Stimulated activated CD8-positive, alpha-beta memory T cell treated with anti-CD3 and anti-CD28 coated beads, Interleukin-15, amount 100 ng/mL, for 24 hours (primary cell): Measurements from ENCODE around the gene CNMD.
"Not testable (repeated sequence)": the region's sequence is repeated elsewhere in the genome, so short reads cannot be mapped to it uniquely, and the experiment has no call there.

ENCODE experiments used
- DNase-seq: peaks from one replicate; pipeline ENCODE4 v3.0.0-alpha.2; 2020; ENCODE audit warnings: low read depth

Gene CNMD

GRCh38 chr13:52744842-52745375, 5.3 kb upstream of the CNMD start:
- DNase-seq, result no peak

DNA sequence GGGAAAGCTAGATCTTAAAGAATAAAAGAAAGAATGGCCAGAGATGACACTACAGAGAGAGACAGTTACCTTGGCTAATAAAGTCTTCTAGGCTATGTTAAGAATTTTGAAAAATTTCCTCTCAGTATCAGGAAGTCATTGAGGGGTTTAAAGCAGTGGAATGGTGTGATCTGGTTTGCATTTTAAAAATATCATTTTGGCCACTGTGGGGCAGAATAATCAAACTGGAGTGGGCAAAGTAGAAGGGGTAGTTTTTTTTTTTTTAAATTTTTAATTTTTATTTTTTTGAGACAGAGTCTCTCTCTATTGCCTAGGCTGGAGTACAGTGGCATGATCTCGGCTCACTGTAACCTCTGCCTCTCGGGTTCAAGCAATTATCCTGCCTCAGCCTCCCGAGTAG, 4.4 kb upstream of the CNMD start:
- DNase-seq, result no peak

- no peak for DNase-seq
Measured at GRCh38 chr13:52743569-52743968, 3.9 kb upstream of the CNMD start.

DNA sequence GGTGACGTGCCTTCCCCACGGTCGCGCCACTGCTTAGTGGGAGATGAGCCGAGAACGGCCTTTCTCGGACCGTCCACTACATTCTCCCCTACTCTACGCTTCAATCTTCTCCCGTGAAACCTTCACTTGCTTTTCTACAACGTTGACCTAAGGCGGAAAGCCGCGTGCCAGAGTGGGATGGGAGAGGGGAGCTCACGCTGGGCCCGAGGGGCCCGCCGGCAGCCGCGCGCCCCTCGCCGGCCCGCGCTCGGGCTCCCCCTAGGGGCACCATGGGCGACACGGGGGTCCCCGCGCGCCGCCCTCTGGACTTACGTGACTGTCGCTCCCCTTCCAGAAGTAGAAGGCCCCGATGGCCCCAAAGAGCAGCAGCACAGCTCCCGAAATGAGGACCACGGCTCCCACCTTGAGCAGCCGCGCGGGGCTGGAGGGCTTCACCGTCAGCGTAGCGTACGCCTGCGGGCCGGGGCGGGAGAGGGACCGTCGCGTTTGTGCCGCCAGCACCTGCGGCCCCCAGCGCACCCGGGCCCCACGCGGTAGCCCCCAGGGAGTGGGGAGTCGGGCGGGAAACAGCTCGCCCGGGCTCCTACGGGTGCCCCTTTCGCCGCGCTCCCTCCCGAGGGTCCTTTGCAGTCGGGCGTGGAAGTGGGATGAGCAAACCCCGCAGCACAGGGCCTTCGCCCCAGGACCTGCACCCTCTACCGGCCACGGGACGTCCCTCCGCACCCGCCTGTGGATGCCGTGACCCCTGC, 727 bp downstream of the CNMD start:
- no peak for DNase-seq

- no peak for DNase-seq
Measured at GRCh38 chr13:52737965-52738364, 1.7 kb downstream of the CNMD start.

- no peak for DNase-seq
Measured at GRCh38 chr13:52737451-52737850, 2.2 kb downstream of the CNMD start.

- no peak for DNase-seq
Measured at GRCh38 chr13:52736891-52737290, 2.7 kb downstream of the CNMD start.

- DNase-seq, result no peak
Measured at GRCh38 chr13:52734075-52734623, 5.5 kb downstream of the CNMD start.

DNA sequence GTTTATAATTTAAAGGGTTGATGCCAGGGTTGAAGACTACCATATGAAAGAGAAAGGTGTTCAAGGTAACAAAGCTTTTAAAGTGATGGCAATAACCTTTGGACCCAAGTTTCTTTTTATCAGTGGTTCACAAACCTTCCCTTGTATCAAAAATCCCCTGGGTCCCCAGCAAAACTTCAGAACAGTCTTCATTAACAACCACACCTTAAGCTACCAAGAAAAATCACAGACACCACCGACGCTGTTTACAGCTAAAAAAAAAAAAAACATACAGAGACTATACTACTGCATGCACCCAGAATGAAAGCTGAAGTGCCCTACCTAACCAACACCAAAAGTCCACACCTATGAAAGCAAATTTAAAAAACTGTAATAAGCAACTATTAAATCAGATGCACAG, 13.4 kb downstream of the CNMD start:
- DNase-seq, result no peak

DNA sequence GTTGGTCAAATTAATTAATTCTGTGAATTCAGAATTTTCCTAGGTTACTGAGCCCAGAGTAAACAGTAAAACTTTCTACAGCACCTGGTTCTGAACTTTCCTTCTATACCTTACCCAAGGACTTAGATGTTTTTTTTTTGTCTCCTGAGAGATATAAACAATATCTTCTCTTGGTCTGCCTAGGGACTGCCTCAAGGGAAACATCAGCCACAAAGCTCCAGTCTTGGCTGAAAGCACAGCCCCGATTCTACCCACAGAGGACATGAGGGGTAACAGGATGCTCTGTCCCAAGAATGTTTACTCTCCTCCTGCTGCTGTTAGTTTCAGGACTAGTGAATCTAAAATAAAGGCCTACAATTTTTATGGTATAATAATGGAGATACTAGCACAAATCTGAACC, 14.3 kb downstream of the CNMD start:
- no peak for DNase-seq

GRCh38 chr13:52723181-52723580, 16.4 kb downstream of the CNMD start:
- no peak for DNase-seq

- DNase-seq, result not testable (repeated sequence)
Measured at GRCh38 chr13:52721356-52721755, 18.3 kb downstream of the CNMD start.

- DNase-seq, result not testable (repeated sequence)
Measured at GRCh38 chr13:52720904-52721303, 18.7 kb downstream of the CNMD start.

DNA sequence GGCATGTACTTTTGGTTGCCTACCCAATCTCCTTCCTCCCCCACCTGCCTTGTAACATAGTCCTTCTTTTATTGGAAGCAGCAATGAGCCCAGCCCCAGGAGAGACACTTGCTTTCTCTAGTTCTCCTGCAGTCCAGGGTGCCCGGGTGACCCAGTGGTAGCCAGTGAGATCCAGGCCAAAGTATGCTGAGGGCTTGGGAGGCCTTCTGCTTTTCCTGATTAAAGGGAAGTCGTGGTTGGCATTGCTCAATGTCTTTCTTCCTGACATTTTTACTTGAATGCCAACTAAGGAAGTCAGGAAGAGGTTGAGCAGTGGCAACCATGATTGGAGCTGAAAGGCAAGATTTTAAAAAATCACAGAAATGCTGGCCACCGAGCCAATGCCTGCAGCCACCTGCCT, 25.7 kb downstream of the CNMD start:
- DNase-seq, result no peak

DNA sequence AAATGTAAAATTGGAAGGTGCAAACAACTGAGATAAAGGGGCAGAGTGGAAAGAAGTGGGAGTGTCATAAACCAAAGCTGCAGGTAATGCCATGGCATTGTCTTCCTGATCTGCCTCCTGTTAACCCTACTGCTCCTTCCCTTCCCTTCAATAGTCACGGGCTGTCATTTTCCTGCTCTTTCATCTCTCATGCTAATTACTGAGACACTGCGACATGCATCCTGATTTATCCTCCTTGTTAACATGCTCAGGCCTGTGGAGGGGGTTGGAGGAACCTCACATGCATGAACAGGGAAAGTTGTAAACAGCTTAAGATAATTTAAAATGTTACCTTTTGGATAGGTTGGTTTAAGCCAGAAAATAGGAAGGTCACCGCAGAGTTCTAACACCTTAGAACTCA, 27.2 kb downstream of the CNMD start:
- DNase-seq, result no peak

GRCh38 chr13:52711286-52711685, 28.3 kb downstream of the CNMD start:
- no peak for DNase-seq

GRCh38 chr13:52708266-52708665, 31.4 kb downstream of the CNMD start:
- not testable (repeated sequence) for DNase-seq

DNA sequence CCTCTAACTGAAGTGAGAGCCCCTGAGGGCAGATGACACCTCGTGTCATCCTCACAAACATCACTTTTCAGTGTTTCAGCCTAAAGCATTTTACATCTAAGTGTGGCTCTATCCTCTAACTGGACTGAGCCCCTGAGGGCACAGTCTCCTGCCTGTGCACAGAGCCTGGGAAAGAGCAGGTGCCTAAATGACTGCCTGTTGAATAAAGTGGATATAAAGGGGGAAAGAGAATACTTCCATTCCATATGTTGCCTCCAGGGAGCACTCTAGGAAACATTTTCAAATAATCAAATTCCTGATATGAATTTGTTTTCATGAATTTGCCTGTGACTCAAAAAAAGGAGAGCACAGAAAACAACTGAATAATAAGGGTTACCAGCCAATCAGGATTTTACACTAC, 32.2 kb downstream of the CNMD start:
- no peak for DNase-seq

DNA sequence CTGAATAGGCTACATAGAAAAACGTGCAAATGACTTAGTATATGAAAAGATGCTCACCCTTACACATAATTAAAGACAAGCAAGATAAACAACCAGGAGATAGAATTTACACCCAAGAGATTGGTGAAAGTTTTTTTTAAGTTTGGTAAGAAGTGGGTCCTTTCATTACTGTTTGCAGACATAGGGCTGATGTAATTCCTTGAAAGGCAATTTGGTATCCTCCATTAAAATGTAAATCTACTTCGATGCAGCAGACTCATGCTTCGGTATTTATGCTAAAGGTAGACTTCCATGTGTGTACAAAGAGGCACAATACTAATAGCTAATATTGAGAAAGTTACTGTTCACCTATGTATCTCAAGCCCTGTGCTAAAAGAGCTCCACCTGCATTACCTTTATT, 33.5 kb downstream of the CNMD start:
- DNase-seq, result no peak

DNA sequence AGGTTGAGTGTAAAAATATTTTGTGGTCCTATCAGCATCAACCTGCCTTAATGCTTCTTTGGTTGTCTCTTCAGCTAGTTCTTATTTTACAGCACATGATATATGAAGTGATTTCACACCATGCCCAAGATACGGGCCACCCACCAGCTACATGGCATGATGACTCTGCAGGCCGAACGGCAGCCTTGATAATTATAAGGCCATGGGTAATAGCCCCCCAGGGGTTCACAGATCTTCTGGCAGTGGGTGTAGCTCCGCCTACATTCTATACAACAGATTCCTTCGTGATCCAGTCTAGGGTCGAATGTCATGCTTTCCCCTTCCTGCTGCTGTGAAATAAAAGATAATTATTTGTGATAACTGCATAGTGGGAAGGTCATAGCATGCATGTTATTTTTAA, 36.1 kb downstream of the CNMD start:
- DNase-seq, result no peak

DNA sequence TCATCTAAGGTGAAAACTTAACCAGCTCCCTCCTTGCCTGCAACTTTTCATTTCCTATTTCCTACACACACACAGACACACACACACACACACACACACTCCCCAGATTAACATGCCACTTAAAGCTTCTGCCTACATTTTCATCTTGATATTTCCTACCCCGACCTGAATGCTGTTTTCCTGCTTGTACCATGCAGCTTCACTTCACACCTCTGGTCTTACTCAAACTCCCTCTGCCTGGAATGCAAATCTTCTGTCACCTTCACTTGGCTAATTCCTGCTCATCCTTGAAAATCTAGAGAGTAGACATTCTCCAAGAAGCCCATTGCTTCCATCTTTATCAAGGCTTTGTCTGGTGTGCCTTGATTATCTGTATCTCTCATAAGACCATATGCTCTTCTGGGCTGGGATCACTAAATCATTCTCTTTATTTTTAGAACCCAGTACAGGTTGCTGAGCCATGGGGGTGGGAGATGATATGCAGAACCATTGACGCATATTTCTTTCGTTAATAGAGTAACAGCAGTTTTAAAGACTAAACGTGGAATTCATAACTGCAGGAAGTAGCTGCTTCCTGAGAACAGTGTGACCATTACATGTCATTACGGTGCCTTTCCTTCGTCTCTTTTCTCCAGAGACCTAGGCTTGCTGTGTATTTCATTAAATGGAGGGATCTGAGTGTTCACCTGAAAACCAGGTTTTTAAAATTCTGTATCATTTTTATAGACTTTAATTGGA, 37.7 kb downstream of the CNMD start:
- no peak for DNase-seq

- DNase-seq, result no peak
Measured at GRCh38 chr13:52696566-52696965, 43.1 kb downstream of the CNMD start.

- DNase-seq, result no peak
Measured at GRCh38 chr13:52695856-52696255, 43.8 kb downstream of the CNMD start.
